ENCODE measurements around the gene CFAP410.
"Not testable (repeated sequence)": the region's sequence is repeated elsewhere in the genome, so short reads cannot be mapped to it uniquely, and the experiment has no call there.

Gene CFAP410

DNA sequence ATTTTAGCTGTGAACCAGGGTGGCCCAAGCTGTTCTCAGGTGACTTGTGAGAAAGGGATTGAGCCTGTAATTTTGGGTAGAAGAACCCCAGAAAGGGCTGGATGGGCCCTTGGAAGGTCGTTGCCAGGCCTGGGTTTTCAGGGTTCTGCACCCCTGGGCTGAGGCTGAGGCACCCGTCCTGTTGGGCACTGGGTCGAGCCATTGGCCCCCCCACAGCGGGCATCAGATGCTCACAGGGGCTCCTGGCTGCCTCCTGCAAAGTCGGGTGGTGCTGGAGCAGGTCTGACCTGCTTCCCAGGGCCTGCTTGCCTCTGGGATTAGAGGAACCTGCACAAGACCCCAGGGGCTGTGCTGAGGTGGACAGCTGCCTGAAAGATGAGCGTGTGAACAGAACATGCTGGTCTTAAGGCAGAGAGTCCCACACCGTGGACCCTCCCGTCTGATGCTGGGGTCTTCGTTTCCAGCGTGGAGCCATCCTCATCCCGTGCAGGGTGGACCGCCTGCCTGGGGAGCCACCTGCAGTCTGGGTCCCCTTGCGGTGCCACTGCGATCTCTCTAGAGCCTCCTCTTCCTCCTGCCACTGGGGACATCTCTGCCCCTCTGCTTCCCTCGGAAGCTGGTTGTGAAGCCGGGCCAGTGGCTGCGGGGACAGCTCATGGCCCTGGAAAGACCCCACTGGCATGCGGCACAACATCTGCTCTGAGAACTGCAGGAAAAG is 12.5 kb upstream of the CFAP410 start:
- no peak for DNase-seq (ENCODE audit: low read depth, low spot score)

DNA sequence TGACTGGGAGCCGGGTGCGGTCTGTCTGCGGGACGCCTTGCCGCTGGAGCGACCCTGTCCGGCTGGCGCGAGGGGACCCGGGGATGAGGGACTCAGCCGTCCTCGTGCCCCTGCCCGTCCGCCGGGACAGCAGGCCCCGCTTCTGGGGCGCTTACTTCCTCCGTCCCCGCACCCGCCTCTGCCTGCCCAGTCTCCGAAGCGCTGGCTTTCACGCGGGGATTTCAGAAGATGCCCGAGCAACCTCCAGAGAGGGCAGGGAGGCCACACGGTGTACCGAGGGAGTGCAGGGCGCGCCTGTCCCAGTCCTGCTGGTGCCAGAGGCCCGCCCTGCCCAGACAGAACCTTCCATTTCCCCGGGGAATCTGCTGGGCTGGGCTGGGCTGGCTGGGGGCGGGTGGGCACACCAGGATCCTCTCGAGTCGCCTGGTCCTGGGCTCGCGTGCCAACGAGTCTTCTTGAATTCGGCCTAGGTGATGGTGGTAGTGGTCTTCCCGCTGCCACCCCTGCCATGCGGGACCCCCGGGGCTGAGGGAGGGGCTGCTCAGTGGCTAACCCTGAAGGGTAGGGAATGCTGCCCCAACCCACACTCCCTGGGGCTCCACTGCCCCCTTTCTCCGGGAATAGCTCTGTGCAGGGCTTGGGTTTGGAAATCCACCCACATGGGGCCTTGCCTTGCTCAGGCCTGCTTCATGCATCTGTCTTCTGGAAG is 11.7 kb upstream of the CFAP410 start:
- DNase-seq (ENCODE audit: low read depth, low spot score): no peak

DNA sequence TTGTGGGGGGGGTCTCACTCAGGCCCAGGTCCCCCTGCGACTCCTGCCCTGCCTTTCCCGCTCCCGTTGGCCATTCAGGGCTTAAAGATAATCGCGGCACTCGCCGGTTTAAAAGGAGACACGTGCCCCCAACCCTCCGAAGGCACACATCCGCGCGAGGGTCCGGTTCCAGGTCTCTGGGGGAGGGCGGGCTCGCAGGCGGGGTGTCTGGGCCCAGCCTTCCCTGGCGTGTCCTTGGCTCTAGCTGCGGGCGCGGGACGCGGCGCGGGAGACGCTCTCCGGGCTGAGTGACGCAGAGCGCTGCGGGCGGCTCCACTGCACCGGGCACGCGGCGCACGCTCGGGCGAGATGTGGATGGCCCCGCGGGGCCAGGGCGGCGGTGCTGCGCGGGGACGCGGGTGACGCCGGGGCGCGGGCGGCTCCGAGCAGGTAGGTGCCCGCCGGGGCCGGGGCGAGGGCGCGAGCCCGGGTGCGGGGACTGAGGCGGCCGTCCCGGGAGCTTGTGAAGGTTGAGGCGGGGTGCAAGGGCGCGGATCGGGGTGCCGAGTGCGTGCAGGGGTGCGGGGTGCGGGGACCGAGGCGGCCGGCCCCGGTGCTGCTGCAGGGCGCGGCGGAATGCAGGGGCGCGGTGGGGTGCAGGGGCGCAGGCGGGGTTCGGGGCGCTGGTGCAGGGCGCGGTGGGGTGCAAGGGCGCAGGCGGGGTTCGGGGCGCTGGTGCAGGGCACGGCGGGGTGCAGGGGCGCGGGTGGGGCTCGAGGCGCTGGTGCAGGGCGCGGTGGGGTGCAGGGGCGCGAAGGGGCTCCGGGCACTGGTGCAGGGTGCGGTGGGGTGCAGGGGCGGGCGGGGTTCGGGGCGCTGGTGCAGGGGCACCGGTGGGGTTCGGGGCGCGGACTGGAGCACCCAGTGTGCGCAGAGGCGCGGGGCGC is 10.9 kb upstream of the CFAP410 start:
- DNase-seq (ENCODE audit: low read depth, low spot score): no peak

DNA sequence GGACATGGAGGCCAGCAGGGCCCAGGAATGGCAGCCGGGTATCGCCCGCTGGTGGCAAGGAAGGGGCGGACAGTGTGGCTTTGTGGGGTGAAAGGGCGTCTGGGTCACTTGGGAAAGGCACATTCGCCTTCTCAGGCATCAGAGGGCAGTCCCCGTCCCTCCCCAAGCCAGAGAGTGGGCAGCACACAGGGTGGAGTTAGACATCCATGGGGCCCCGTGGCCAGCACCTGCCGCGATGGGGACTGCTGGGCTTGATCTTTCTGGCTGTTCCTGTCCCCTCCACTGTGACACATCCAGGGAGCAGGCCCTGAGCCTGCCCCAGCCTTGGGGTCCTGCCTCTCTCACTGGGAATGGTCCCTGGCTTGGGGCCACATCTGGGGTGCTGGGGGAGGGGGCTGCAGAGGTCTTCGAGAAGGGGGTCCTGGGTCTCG is 10.2 kb upstream of the CFAP410 start:
- no peak for DNase-seq (ENCODE audit: low read depth, low spot score)

DNA sequence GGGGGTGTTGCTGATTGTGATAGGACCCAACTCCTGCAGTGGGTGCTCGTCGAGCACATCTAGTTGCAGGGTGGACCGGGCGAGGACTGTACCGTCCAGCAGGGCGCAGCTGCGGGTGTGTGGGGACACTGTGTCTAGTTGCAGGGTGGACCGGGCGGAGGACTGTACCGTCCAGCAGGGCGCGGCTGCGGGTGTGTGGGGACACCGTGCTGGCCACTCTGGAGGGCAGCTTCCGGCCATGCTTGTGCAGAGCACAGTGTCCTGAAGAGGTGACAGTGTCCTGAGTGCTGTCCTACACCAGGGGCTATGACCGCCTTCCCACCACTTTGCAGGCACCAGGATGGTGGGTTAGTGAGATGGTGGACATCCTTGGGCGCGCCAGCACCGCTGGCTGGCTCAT is 9.7 kb upstream of the CFAP410 start:
- DNase-seq (ENCODE audit: low read depth, low spot score): no peak

DNA sequence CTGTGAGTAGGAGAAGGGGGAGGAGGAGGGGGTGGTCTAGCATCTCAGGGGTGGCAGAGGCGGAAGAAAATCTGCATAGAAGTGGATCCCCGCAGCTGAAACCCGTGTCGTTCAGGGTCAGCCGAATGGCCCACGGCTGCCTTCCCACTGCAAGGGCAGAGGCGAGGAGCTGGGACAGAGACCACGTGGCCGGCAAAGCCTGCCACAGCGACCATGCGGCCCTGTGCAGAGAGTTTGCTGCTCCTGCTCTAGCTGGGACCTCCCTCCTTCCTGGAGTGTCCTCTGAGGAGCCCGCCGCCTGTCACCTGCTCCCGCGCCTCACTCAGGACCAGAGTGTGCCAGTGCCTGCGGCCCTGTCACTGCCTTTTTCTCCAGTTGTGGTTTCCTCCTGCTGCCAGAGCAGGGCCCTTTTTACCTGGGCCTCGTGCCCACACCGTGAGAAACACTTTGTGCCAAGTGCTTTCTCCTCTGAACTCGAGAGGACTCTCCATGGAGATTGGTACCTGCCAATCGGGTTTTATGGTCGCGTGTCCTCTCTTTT is 8.8 kb upstream of the CFAP410 start:
- no peak for DNase-seq (ENCODE audit: low read depth, low spot score)

DNA sequence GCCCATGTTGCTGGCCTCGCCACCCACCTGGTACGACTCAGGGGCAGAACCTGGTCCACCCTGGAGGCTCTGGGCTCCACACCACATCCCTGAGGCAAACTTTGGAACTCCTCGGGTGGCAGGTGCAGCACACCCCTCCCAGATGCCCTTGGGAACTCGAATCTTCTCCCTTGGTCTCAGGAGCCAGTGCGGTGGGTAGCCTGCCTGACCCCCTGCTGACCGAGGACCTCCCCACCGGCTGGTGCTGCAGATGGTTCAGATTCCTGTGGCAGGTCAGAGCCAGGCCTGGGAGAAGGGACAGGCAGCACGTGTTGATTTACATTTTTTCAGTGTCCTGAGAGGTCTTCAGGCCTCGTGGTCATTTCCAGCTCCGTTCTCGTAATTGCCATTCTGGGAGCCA is 6.3 kb upstream of the CFAP410 start:
- no peak for DNase-seq (ENCODE audit: low read depth, low spot score)

DNA sequence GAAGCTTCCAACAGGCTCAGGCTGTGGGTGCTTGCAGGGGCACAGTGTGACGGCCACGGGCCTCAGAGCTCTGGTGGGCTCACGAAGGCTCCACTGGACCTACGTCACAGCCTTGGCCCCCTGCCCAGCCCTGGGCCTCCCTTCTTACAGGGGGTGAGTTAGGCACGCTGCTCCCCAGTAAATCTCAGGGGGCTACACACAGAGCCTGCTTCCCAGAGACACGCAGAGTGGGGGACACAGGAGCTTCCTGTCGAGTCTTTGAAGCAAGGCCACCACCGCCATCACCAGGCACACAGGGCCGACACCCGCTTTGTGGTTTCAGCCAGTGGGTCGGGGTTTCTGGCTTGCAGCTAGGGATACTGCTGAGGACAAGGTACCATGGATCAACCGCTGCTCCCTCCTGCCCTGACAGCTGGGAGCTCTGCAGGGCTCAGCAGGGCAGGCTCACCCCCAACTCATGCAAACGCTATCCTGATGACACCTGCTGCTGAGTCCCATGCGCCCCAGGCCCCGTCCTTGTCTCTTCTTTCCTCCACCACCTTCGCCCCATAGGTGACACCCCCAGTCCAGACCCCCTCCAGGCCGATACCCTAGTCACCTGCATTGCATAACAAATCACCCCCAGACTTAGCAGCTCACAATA is 5.5 kb upstream of the CFAP410 start:
- no peak for DNase-seq (ENCODE audit: low read depth, low spot score)

DNA sequence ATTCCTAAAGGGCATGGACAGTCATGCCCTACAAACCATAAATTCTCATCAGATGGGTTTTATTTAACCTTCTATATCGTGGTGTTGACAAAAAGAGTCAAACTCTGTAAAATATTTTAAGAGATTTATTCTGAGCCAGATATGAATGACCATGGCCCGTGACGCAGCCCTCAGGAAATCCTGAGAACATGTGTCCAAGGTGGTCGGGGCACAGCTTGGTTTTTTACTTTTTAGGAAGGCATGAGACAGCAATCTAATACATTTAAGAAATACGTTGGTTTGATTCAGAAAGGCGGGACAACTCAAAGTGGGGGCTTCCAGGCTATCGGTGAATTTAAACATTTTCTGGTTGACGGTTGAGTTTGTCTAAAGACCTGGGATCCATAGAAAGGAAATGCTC is 3.8 kb upstream of the CFAP410 start:
- not testable (repeated sequence) for DNase-seq (ENCODE audit: low read depth, low spot score)

DNA sequence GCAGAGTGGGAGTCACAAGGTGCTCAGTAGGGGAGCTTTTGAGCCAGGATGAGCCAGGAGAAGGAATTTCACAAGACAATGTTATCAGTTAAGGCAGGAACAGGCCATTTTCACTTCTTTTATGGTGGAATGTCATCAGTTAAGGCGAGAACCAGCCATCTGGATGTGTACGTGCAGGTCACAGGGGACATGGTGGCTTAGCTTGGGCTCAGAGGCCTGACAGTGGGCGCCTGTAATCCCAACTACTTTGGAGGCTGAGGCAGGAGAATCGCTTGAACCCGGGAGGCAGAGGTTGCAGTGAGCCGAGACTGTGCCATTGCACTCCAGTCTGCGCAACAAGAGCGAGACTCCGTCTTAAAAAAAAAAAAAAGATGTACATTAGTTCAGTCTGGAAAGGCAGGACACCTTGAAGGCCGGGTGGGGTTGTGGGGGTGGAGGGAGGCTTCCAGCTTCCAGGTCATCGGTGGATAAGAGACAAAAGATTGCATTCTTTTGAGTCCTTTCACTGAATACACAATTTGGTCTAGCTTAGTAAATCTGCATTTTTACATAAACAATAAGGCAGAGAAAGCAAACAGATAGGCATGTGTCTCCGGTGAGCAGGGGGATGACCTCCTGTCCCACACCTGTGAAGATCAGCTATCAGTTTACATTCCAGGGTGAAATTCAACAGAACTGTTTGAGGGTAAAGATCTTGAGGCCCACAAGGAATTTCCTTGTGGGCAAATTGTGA is 2.7 kb upstream of the CFAP410 start:
- not testable (repeated sequence) for DNase-seq (ENCODE audit: low read depth, low spot score)

DNA sequence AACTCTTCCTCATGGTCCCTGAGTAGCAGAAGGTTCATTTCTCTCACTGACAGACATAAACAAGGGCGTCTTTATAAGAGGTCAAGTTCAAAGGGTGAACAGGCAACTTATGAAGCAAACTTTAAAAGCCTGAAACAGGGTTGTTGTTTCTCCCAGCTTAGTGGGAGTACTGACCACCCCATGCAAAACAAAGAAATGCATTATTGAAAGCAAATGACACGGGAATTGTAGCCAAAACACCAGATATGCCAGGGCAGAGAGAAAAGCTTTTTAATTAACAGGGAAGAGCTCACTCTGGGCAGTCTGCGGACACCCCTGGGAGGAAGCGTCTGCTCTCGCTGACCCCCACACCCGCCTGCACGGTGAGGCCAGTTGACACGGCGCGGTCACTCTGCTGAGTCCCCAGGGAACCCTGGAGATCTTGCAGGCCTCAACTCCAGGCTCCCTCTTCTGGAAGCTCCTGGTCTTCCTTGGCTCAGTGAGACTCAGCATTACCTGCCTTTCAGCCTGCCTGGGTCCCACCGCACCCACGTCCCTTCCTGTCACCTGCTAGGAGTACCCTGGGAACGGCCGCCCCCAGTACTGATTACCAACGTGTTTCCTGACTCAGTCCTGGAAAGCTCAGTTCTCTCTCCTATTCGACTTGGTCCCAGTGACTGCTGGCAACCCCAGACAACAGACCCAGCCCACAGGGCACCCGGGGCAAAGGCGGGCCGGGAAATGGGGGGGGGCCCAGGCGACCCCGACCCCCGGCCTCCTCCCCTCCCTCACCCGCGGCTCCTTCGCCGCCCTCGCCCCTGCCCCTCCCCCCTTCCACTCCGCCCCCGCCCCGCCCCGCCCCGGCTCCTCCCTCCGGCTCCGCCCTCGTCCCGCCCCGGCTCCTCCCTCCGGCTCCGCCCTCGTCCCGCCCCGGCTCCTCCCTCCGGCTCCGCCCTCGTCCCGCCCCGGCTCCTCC is 972 bp downstream of the CFAP410 start:
- DNase-seq (ENCODE audit: low read depth, low spot score): no peak

DNA sequence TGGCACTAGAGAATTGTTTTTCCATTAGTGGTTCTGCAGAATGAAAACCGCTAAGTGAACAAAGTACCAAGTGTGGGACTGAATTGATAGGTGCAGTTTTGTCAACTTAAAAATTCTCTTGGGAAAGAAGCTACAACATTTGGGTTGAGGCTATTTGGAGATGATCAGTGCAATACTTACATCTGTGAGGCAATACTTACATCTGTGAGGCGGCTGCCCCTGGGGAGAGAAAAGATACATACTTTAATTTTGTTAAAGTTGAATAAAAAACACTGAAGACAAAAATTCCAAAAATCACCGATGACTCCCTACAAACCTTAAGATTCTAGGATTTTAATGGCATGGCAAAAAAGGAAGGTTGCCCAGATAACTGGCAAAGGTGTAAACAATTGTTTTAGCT is 1.7 kb downstream of the CFAP410 start:
- no peak for DNase-seq (ENCODE audit: low read depth, low spot score)

DNA sequence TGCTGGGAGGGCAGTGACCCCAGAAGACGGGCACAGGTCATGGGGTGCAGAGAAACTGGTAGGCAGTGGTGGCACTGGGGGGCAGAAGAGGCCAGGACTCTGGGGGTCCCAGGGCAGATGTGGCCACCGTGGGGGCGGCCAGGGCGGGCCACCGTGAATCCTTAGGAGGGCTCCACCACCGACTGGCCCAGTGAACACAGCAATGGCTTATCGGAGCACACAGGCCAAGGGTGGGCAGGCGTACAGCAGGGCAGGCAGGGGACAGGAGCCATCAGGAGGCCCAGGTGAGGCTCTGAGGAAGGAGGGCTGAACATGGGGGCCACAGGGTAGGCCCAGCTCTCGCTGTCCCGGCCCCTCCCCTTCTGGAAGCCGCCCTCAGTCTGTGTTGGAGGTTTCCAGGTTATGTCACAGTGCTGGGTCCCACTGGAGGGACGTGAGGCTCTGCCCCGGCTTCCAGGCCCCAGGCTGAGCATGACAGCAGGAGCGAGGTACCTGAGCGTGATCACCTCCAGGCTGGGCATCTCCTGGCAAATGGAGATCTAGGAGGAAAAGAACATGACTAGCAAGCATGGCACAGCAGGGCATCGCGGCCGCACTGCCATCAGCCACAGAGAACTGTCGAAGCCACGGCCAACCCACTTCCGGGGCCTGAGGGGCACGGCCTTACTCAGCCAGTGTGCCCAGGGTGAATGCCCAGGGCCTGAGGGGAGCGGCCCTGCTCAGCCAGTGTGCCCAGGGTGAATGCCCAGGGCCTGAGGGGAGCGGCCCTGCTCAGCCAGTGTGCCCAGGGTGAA is 3.7 kb downstream of the CFAP410 start:
- no peak for DNase-seq (ENCODE audit: low read depth, low spot score)

DNA sequence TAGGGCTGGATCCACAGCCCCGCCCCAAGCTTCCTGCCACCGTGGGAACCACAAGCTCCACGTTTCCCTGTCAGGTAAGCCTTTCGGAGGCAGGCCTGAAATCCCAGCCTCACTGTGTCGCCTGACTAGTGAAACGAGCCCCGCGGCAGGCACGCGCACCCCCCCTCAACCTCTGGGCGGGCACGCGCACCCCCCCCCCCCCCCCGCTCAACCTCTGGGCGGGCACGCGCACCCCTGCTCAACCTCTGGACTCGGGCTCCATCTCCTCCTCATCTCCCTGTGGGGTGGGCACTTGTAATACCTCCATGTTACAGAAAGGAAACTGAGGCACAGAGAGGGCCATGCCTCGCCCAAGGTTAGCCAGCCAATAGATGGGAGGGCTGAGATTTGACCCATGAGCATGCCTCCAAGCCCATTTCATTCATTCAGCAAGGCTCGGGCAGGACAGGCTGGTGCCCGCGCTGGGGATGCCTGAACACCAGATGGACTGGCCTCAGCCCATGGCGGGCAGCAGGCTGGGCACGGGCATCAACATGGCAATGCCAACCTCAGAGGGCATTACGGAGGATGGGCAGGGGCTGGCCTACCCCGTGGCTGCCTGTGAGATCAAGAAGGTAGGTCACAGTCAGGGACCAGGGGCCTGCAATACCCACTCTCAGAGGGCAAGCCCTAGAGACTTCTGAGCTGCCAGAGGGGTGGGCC is 4.7 kb downstream of the CFAP410 start:
- DNase-seq (ENCODE audit: low read depth, low spot score): no peak

DNA sequence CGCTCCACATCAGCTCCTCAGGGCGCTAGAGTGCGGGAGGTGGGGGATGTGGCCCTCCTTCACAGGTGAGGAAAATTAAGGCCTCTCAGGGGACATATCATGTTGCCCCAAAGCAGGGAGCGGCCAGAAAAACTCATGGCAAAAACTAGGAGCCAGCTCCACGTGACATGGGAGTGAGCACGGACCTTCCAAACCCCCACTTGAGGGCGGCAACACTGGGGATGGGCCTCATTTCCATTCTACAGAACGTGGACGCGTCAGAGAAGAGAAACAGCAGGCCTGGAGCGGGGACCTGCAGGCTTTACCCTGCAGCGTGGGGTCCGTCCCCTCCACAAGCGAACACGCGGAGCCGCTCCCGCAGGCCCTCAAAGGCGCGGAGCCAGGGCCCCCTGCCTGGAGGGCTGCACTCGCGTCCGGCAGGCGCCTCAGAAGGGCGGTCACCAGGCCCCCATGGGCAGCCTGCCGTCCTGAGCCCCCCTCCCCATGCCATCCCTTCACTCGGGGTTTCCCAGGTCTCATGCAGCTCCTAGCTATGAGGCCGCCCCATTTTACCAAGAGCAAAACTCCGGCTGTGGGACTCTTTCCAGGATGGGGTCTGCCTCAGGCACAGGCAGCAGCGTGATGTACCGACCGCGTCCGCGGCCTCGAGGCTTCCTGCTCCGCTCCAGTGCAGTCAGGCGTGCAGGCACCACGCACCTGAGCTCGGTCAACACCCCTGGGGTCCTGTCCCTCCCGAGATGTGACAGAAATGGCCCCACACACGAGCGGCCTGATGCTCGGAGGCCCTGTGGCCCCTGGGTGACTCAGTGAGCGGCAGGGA is 5.5 kb downstream of the CFAP410 start:
- DNase-seq (ENCODE audit: low read depth, low spot score): no peak

DNA sequence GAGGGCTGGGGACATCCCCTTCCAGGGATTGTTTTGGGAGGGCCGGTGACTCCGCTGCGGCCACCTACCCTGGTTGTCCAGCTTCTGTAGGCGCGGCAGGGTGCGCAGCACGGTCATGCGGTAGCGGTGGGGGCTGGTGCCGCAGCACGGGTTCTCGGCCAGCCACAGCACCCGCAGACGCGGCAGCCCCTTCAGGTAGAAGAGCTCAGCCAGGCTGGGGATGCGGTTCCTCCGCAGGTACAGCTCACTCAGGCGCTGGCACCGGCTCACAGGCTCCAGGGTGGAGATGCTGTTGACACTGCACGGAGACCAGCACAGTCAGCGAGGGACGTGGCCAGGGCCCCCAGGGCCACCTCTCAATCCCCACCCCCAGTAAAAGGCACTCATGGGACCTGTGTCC is 6.2 kb downstream of the CFAP410 start:
- DNase-seq (ENCODE audit: low read depth, low spot score): no peak

DNA sequence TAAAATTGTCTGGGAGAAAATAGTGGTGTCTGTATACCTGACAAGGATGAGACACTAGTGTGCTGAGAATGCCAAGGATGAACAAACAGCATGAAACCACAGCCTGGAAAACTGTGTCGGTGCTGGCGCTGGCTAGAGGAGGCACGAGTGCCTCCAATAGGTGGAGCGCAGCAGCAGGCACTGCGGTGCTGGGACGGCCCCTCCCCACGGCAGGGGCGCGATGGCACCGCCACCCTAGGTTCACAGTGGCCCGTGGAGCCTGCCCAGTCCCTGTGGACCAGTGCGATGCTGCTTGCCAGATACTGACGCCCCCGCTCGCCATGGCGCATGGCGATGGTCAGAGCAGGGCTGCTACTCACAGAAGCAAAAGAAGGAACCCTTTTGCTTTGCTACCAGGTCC is 6.8 kb downstream of the CFAP410 start:
- DNase-seq (ENCODE audit: low read depth, low spot score): no peak

Measured in brain pericyte (primary cell).